NCI-H748 (cell line): Measurements from ENCODE around the gene GAS5.
"Not testable (repeated sequence)": the region's sequence is repeated elsewhere in the genome, so short reads cannot be mapped to it uniquely, and the experiment has no call there.

Experiments used
- DNase-seq: peaks from one replicate; lab custom pipeline; 2025; ENCODE audit not compliant: unreplicated experiment; lab: John Stamatoyannopoulos, UW

Gene GAS5

GRCh38 chr1:173867753-173868265 lies at the start of gene GAS5:
GAS5 (minus strand) TSS chr1:173867989.
- peak; percentile 98 for DNase-seq

GRCh38 chr1:173917149-173917548 lies 49.4 kb upstream of the GAS5 start, which contains the start of gene SERPINC1:
SERPINC1 (minus strand) TSS chr1:173917327; CDS start chr1:173917259, 68 bp downstream.
- no peak for DNase-seq

- no peak for DNase-seq
These were observed 48.9 kb upstream of the GAS5 start for GRCh38 chr1:173916667-173917066.

GRCh38 chr1:173915596-173915995 lies 47.8 kb upstream of the GAS5 start:
- no peak for DNase-seq

GRCh38 chr1:173914366-173914871 lies 46.6 kb upstream of the GAS5 start:
- DNase-seq, result peak; percentile 3

- DNase-seq, result no peak
These were observed 45.3 kb upstream of the GAS5 start for GRCh38 chr1:173913111-173913510.

GRCh38 chr1:173903827-173904531 lies 36.2 kb upstream of the GAS5 start:
- no peak for DNase-seq

- no peak for DNase-seq
These were observed 33.2 kb upstream of the GAS5 start for GRCh38 chr1:173900992-173901391.

- no peak for DNase-seq
These were observed 32.6 kb upstream of the GAS5 start for GRCh38 chr1:173900427-173900826.

GRCh38 chr1:173894189-173894588 lies 26.4 kb upstream of the GAS5 start:
- no peak for DNase-seq

GRCh38 chr1:173893611-173894010 lies 25.8 kb upstream of the GAS5 start:
- no peak for DNase-seq

GRCh38 chr1:173889885-173890284 lies 22.1 kb upstream of the GAS5 start:
- DNase-seq, result no peak

- no peak for DNase-seq
These were observed 21.0 kb upstream of the GAS5 start for GRCh38 chr1:173888749-173889148.

GRCh38 chr1:173887627-173888026 lies 19.8 kb upstream of the GAS5 start:
- DNase-seq, result no peak

- DNase-seq, result no peak
These were observed 19.2 kb upstream of the GAS5 start for GRCh38 chr1:173886746-173887611.

- no peak for DNase-seq
These were observed 16.9 kb upstream of the GAS5 start for GRCh38 chr1:173884701-173885100.

GRCh38 chr1:173881117-173881516 lies 13.3 kb upstream of the GAS5 start:
- not testable (repeated sequence) for DNase-seq

GRCh38 chr1:173878251-173878650 lies 10.5 kb upstream of the GAS5 start:
- no peak for DNase-seq

- DNase-seq, result no peak
These were observed 8.9 kb upstream of the GAS5 start for GRCh38 chr1:173876732-173877131.

- DNase-seq, result no peak
These were observed 3.7 kb upstream of the GAS5 start for GRCh38 chr1:173871500-173871899.

- no peak for DNase-seq
These were observed 3.3 kb upstream of the GAS5 start for GRCh38 chr1:173871091-173871490.
